ENCODE results near the gene TSGA10. TPM values are rescaled to one million over a fixed set of nuclear protein-coding genes. Genes with fewer than 3 reads are reported as not detected.

The TSGA10 gene
- total and polyA plus RNA-seq, 3 donors from 2014 or later, result 42.4 to 110 (median 85.6) TPM

GRCh38 chr2:99088017-99088416 is 66.7 kb downstream of the TSGA10 start:
- DNase-seq, result no peak
- H3K27ac ChIP-seq, result no peak overlapping the region
- H3K9me3 ChIP-seq, result no peaks in the 10 kb centered on the region
- no peak for TF ChIP-seq CTCF (IDR thresholded peaks at IDR 0.05)
- TF ChIP-seq POLR2A (IDR thresholded peaks at IDR 0.05), result no peak
- intact Hi-C loops (cut with DNase I; ENCODE audit: low total_unique reads), result no loop called here
- no peaks in the 10 kb centered on the region for H3K4me1 ChIP-seq
- H3K27me3 ChIP-seq, result no peaks in the 10 kb centered on the region
- no peak overlapping the region for H3K4me3 ChIP-seq
- 69 to 86% methylated on average over 1 of the region's 1 CpG for WGBS, 2 donors
- H3K36me3 ChIP-seq (ENCODE audit: low read depth, missing control alignments), result no peaks in the 10 kb centered on the region

GRCh38 chr2:99086385-99086784 is 68.4 kb downstream of the TSGA10 start:
- no peak overlapping the region for H3K27ac ChIP-seq
- no peak overlapping the region for H3K4me3 ChIP-seq
- no peaks in the 10 kb centered on the region for H3K4me1 ChIP-seq
- H3K9me3 ChIP-seq, result no peaks in the 10 kb centered on the region
- H3K27me3 ChIP-seq, result no peaks in the 10 kb centered on the region
- no peaks in the 10 kb centered on the region for H3K36me3 ChIP-seq (ENCODE audit: low read depth, missing control alignments)
- WGBS, 2 donors, result 70 to 73% methylated on average over 1 of the region's 1 CpG
- TF ChIP-seq POLR2A (IDR thresholded peaks at IDR 0.05) (no peak), CTCF (IDR thresholded peaks at IDR 0.05) (no peak)
- no peak for DNase-seq
- intact Hi-C loops (cut with DNase I; ENCODE audit: low total_unique reads), result no loop called here

GRCh38 chr2:99085421-99085820 is 69.3 kb downstream of the TSGA10 start:
- WGBS, 2 donors, result 80 to 82% methylated on average over 2 of the region's 2 CpGs
- no peaks in the 10 kb centered on the region for H3K4me1 ChIP-seq
- H3K4me3 ChIP-seq, result no peak overlapping the region
- no peaks in the 10 kb centered on the region for H3K9me3 ChIP-seq
- intact Hi-C loops (cut with DNase I; ENCODE audit: low total_unique reads), result no loop called here
- TF ChIP-seq CTCF (IDR thresholded peaks at IDR 0.05) (no peak), POLR2A (IDR thresholded peaks at IDR 0.05) (no peak)
- DNase-seq, result no peak
- H3K27me3 ChIP-seq, result no peaks in the 10 kb centered on the region
- H3K36me3 ChIP-seq (ENCODE audit: low read depth, missing control alignments), result no peaks in the 10 kb centered on the region
- H3K27ac ChIP-seq, result no peak overlapping the region

GRCh38 chr2:99084256-99084655 is 70.5 kb downstream of the TSGA10 start:
- Histone ChIP-seq H3K27ac (no peak overlapping the region), H3K36me3 (ENCODE audit: low read depth, missing control alignments) (no peaks in the 10 kb centered on the region), H3K9me3 (no peaks in the 10 kb centered on the region), H3K27me3 (no peaks in the 10 kb centered on the region), H3K4me1 (no peaks in the 10 kb centered on the region), H3K4me3 (no peak overlapping the region)
- DNase-seq, result no peak
- intact Hi-C loops (cut with DNase I; ENCODE audit: low total_unique reads), result no loop called here
- TF ChIP-seq POLR2A (IDR thresholded peaks at IDR 0.05) (no peak), CTCF (IDR thresholded peaks at IDR 0.05) (no peak)
- WGBS, 2 donors, result 83 to 88% methylated on average over 4 of the region's 4 CpGs

- no peak overlapping the region for H3K27ac ChIP-seq
- 44 to 53% methylated on average over 4 of the region's 4 CpGs for WGBS, 2 donors
- TF ChIP-seq CTCF (IDR thresholded peaks at IDR 0.05), result no peak
- TF ChIP-seq POLR2A (IDR thresholded peaks at IDR 0.05), result no peak
- no peaks in the 10 kb centered on the region for H3K27me3 ChIP-seq
- H3K4me1 ChIP-seq, result no peaks in the 10 kb centered on the region
- no peaks in the 10 kb centered on the region for H3K36me3 ChIP-seq (ENCODE audit: low read depth, missing control alignments)
- no peaks in the 10 kb centered on the region for H3K9me3 ChIP-seq
- no peak for DNase-seq
- intact Hi-C loops (cut with DNase I; ENCODE audit: low total_unique reads), result no loop called here
- no peak overlapping the region for H3K4me3 ChIP-seq
These were observed 72.9 kb downstream of the TSGA10 start for GRCh38 chr2:99081891-99082290.

All from testis (tissue), 3 donors.